Small intestine (tissue), 7 donors: ENCODE results near the gene TNFAIP8L1. TPM values are rescaled to one million over a fixed set of nuclear protein-coding genes. Genes with fewer than 3 reads are reported as not detected.
"Not testable (repeated sequence)": the region's sequence is repeated elsewhere in the genome, so short reads cannot be mapped to it uniquely, and the experiment has no call there.

Source experiments
- DNase-seq, 2 donors: peaks; one replicate each; pipeline versions ENCODE4 v3.0.0 to v3.0.0-alpha.2; 2013
- FAIRE-seq: peaks from 2 replicates; lab custom pipeline; 2012; peaks lifted over from hg19 to GRCh38; lab: Jason Lieb, UNC
- H3K27ac ChIP-seq, 3 donors: one replicate each; pipeline ENCODE4 v1.5.1; 2013; ENCODE audit warnings: low read length in 2 of 3, mild to moderate bottlenecking in 2 of 3, control low read depth in 1 of 3, inconsistent platforms in 1 of 3, low read depth in 1 of 3, moderate library complexity in 1 of 3
- H3K27me3 ChIP-seq, 3 donors: one replicate each; pipeline ENCODE4 v1.6.1; 2013; ENCODE audit warnings: low read length in 3 of 3, inconsistent platforms in 1 of 3; ENCODE audit not compliant: control insufficient read depth in 3 of 3, insufficient read depth in 3 of 3
- H3K36me3 ChIP-seq, 3 donors: one replicate each; pipeline ENCODE4 v1.6.1; 2013; ENCODE audit warnings: low read length in 3 of 3, inconsistent platforms in 1 of 3, low read depth in 1 of 3, mild to moderate bottlenecking in 1 of 3, moderate library complexity in 1 of 3; ENCODE audit not compliant: control insufficient read depth in 3 of 3, insufficient read depth in 2 of 3
- H3K4me1 ChIP-seq, 3 donors: one replicate each; pipeline ENCODE4 v1.6.1; 2013; ENCODE audit warnings: low read length in 2 of 3, inconsistent platforms in 1 of 3, low read depth in 1 of 3, mild to moderate bottlenecking in 1 of 3, moderate library complexity in 1 of 3; ENCODE audit not compliant: control insufficient read depth in 3 of 3, insufficient read depth in 2 of 3
- H3K4me3 ChIP-seq, 3 donors: one replicate each; pipeline ENCODE4 v1.5.1; 2013; ENCODE audit warnings: low read length in 3 of 3, control low read depth in 1 of 3, inconsistent platforms in 1 of 3, low read depth in 1 of 3, mild to moderate bottlenecking in 1 of 3, moderate library complexity in 1 of 3
- H3K9me3 ChIP-seq, 2 donors: one replicate each; pipeline ENCODE4 v1.6.1; 2013; ENCODE audit warnings: low read depth in 1 of 2, low read length in 1 of 2; ENCODE audit not compliant: control insufficient read depth in 2 of 2, insufficient read depth in 1 of 2
- WGBS, 3 donors: extraction: QIAGEN DNeasy Blood & Tissue Kit; methylation state at CpG; one replicate each; pipeline ENCODE4 v1.1.7; 2013; 5-methylcytosine and 5-hydroxymethylcytosine counted together
- polyA plus RNA-seq, 4 donors: library from polyadenylated mRNA; stranded (reverse) in 3 of 4; unstranded in 1 of 4; fragments of 200-250 nt in 3 of 4; fragments of 120-200 nt in 1 of 4; gene quantifications; one replicate each; pipeline versions ENCODE4 v1.2.1 to v1.2.3, GENCODE V29; 2013
- donor health status: healthy with polysubstance abuse.
- donor health status: control.
- donor health status: control.
- donor health status: Bipolar disorder and iron deficiency.
- donor health status: healthy.

TNFAIP8L1 gene
- polyA plus RNA-seq, 4 donors: 8.9 to 24.6 (median 16.0) TPM

DNA sequence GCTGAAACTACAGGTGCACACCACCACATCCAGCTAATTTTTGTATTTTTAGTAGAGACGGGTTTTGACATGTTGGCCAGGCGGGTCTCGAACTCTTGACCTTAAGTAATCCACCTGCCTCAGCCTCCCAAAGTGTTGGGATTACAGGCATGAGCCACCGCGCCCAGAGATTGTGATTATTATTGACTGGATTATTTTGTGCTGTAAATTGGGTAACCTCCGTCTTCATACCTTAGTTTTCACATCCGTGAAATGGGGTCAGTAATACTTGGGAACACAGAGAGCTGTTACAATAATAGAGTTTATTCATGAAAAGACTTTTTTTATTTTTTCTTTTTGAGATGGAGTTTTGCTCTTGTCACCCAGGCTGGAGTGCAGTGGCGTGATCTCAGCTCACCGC, 44.2 kb upstream of the TNFAIP8L1 start:
- H3K36me3 ChIP-seq, FAIRE-seq, H3K9me3 ChIP-seq, H3K27ac ChIP-seq, H3K4me1 ChIP-seq, H3K4me3 ChIP-seq, DNase-seq: not testable (repeated sequence)
- WGBS, 3 donors: 84 to 94% (median 85%) methylated on average over 9 of the region's 9 CpGs
- peaks cover 4 to 52% (median 11%) of the 10 kb centered on the region in 3 donors for H3K27me3 ChIP-seq

- Histone ChIP-seq H3K4me1 (peaks cover 0 to 2% (median 0%) of the 10 kb centered on the region in 3 donors), H3K9me3 (no peaks in the 10 kb centered on the region), H3K4me3 (no peak overlapping the region), H3K36me3 (no peaks in the 10 kb centered on the region), H3K27me3 (peaks cover 0 to 50% (median 10%) of the 10 kb centered on the region in 3 donors), H3K27ac (no peak overlapping the region)
- WGBS, 3 donors: 38 to 42% (median 41%) methylated on average over 20 to 21 of the region's 21 CpGs
- DNase-seq (no peak), FAIRE-seq (no peak)
Measured at GRCh38 chr19:4596033-4596904, 43.0 kb upstream of the TNFAIP8L1 start.

DNA sequence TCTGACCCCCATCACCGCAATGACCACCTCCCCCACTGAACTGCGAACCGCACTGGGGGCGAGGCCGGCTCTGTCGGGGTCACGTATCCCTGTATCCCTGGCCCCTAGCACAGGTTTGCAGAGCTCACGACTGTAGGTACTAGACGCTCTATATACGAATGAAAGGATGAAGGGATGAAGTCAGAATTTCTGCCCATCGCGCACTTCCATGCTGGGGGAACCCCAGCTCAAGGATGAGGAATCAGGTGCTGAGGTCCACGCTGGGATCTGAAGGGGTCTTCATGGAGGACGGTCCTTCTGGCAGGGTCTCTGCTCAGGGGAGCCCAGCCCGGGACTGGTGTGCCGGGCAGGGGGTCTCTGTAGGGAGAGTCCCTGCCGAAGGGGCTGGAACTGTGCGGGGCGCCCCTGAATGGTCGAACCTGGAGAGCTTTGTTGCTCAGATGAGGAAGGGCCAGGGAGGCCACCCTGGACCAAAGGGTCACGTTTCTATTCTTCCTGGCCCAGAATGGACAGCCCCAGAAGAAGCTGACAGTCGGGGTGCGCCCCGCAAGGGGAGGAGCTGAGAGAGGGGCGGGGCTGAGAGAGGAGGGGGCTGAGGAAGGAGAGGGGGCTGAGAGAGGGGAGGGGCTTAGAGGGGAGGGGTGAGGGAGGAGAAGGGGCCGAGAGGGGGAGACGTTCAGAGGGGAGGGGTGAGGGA, 41.9 kb upstream of the TNFAIP8L1 start:
- no peaks in the 10 kb centered on the region for H3K9me3 ChIP-seq
- FAIRE-seq (no peak), DNase-seq (no peak)
- WGBS, 3 donors: 7 to 13% (median 9%) methylated on average over 22 to 27 of the region's 27 CpGs
- peaks cover 0 to 2% (median 0%) of the 10 kb centered on the region in 3 donors for H3K4me1 ChIP-seq
- H3K27ac ChIP-seq: no peak overlapping the region
- peaks cover 0 to 46% (median 10%) of the 10 kb centered on the region in 3 donors for H3K27me3 ChIP-seq
- no peaks in the 10 kb centered on the region for H3K36me3 ChIP-seq
- no peak overlapping the region for H3K4me3 ChIP-seq

DNA sequence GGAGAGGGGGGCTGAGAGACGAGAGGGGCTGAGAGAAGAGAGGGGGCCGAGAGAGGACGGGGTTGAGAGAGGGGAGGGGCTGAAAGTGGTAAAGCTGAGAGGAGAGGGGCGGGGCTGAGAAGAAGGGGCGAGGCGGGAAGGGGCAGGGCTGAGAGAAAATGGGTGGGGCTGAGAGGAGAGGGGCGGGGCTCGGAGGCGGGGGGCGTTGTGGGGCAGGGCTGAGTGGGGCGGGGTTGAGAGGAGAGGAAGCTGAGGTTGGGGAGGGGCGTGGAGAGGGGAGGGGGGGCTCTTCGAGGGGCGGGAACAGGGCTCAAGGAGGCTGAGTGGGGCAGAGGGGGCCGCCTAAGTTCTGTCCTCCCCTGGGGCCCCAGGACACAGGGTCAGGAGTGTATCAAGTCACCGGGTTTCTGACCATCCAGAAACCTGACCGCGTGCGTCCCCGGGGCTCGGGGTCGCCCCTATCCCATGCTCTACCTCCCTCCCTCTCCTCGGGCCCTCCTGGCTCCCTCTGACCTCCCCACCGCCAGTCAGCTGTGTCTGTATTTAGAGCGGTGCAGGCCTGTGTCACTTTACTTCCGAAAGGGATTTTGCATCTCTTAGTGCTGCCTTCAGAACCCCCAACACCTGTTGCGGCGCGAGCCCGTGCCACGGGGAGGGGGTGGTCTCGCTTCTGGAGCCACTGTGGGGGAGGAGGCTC, 41.2 kb upstream of the TNFAIP8L1 start:
- Histone ChIP-seq H3K27ac (no peak overlapping the region), H3K9me3 (no peaks in the 10 kb centered on the region), H3K27me3 (peaks cover 0 to 39% (median 10%) of the 10 kb centered on the region in 3 donors), H3K36me3 (no peaks in the 10 kb centered on the region), H3K4me3 (peak overlapping the region in 1 of 3 donors; percentile 6), H3K4me1 (peaks cover 0 to 2% (median 0%) of the 10 kb centered on the region in 3 donors)
- WGBS, 3 donors: 1 to 5% (median 1%) methylated on average over 20 to 32 of the region's 32 CpGs
- FAIRE-seq (no peak), DNase-seq (peak in 1 of 2 donors; percentile 11)

DNA sequence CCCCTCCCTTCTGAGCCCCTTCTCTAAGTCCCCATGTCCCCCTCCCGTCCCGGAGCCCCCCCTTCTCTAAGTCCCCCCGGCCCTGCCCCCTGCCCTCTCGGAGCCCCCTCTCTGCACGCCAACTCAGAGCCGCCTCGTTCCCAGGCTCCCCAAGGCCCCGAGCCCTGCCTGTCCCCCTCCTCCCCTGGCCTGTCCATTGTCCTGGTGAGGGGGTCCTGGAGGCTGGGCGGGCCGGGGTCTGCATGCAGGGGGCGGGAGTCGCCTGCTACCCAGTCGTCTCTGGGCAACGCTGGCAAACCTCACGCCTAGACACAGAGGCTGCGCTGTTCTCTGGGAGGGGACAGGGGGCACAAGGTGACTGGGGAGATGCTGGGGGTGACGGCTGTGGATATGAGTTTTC, 40.6 kb upstream of the TNFAIP8L1 start:
- H3K9me3 ChIP-seq: no peaks in the 10 kb centered on the region
- H3K36me3 ChIP-seq: no peaks in the 10 kb centered on the region
- DNase-seq: no peak
- H3K4me3 ChIP-seq: no peak overlapping the region
- no peak overlapping the region for H3K27ac ChIP-seq
- 6 to 12% (median 6%) methylated on average over 6 to 17 of the region's 17 CpGs for WGBS, 3 donors
- peaks cover 0 to 38% (median 10%) of the 10 kb centered on the region in 3 donors for H3K27me3 ChIP-seq
- no peak for FAIRE-seq
- peaks cover 0 to 2% (median 0%) of the 10 kb centered on the region in 3 donors for H3K4me1 ChIP-seq

GRCh38 chr19:4600082-4600481, 39.2 kb upstream of the TNFAIP8L1 start:
- Histone ChIP-seq H3K4me1 (peaks cover 0 to 2% (median 0%) of the 10 kb centered on the region in 3 donors), H3K27ac (no peak overlapping the region), H3K27me3 (peaks cover 0 to 40% (median 10%) of the 10 kb centered on the region in 3 donors), H3K9me3 (no peaks in the 10 kb centered on the region), H3K4me3 (no peak overlapping the region), H3K36me3 (no peaks in the 10 kb centered on the region)
- WGBS, 3 donors: 86 to 90% (median 89%) methylated on average over 10 of the region's 10 CpGs
- no peak for FAIRE-seq
- DNase-seq: no peak

DNA sequence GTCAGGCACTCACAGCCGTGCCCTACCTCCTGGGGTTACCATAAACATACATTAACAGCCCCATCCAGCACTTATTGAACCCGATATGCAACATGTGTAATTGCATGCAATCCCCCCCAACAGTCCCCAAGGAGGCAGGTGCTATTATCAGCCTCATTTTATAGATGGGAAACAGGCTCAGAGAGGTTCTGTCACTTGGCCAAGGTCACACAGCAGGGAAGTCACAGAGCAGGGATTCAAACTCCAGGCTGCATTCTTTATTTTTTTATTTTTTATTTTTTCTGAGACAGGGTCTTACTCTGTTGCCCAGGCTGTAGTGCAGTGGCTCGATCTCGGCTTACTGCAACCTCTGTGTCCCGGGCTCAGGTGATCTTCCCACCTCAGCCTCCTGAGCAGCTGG, 38.4 kb upstream of the TNFAIP8L1 start:
- no peak overlapping the region for H3K4me3 ChIP-seq
- DNase-seq (no peak), FAIRE-seq (no peak)
- WGBS, 3 donors: 65 to 75% (median 66%) methylated on average over 5 of the region's 5 CpGs
- peaks cover 0 to 2% (median 0%) of the 10 kb centered on the region in 3 donors for H3K4me1 ChIP-seq
- H3K36me3 ChIP-seq: no peaks in the 10 kb centered on the region
- H3K27ac ChIP-seq: no peak overlapping the region
- peaks cover 0 to 36% (median 10%) of the 10 kb centered on the region in 3 donors for H3K27me3 ChIP-seq
- H3K9me3 ChIP-seq: no peaks in the 10 kb centered on the region
